Calu3 (cell line): ENCODE results near the gene FBXO33. TPM values are rescaled to one million over a fixed set of nuclear protein-coding genes. Genes with fewer than 3 reads are reported as not detected.
A peak's percentile ranks its signal among the peaks of the same experiment; 100 is the strongest.

ENCODE experiments used
- BruUV-seq: library from RNA; stranded (reverse); fragments of 400-500 nt; replicated peaks from 2 replicates; lab custom pipeline; 2021; lab: Mats Ljungman, UMichigan
- CTCF ChIA-PET: fragments of 300-600 bp; sonication (Branson Sonifier 250); formaldehyde crosslinking; loops from one replicate; lab custom pipeline; 2022; ENCODE audit warnings: antibody characterized with exemption; lab: Charles Lee
- DNase-seq: peaks from one replicate; pipeline ENCODE4 v3.0.0; 2022
- H3K27ac Mint-ChIP-seq: one replicate; pipeline ENCODE4 v1.8.0; 2022; ENCODE audit warnings: mixed read lengths; ENCODE audit not compliant: unreplicated experiment
- H3K27me3 Mint-ChIP-seq: one replicate; pipeline ENCODE4 v1.8.0; 2022; ENCODE audit warnings: mixed read lengths; ENCODE audit not compliant: unreplicated experiment
- H3K36me3 Mint-ChIP-seq: one replicate; pipeline ENCODE4 v1.8.0; 2022; ENCODE audit warnings: mild to moderate bottlenecking, moderate library complexity, mixed read lengths; ENCODE audit not compliant: insufficient read depth, unreplicated experiment
- H3K4me1 Mint-ChIP-seq: one replicate; pipeline ENCODE4 v1.8.0; 2022; ENCODE audit warnings: mild to moderate bottlenecking, low read depth, mixed read lengths; ENCODE audit not compliant: unreplicated experiment
- H3K4me3 Mint-ChIP-seq: one replicate; pipeline ENCODE4 v1.8.0; 2022; ENCODE audit warnings: mild to moderate bottlenecking, low read depth, moderate library complexity, mixed read lengths; ENCODE audit not compliant: unreplicated experiment
- H3K9me3 Mint-ChIP-seq: one replicate; pipeline ENCODE4 v1.8.0; 2022; ENCODE audit warnings: low read depth, mixed read lengths; ENCODE audit not compliant: unreplicated experiment
- CTCF ChIP-seq: fragments of 200-600 bp; IDR thresholded peaks from one replicate; pipeline ENCODE4 v1.8.0; 2022; ENCODE audit warnings: antibody characterized with exemption; ENCODE audit not compliant: unreplicated experiment
- intact Hi-C: fragments of 100-400 bp; cut with micrococcal nuclease; formaldehyde crosslinking; loops from one replicate; pipeline ENCODE4 v1.10.0; 2022; ENCODE audit not compliant: unreplicated experiment
- total RNA-seq: library from RNA; stranded (reverse); gene quantifications from 2 replicates; pipeline ENCODE4 v1.2.3, GENCODE V29; 2022

The FBXO33 gene
- total RNA-seq, 1 experiment from 2014 or later = 8.6 TPM

DNA sequence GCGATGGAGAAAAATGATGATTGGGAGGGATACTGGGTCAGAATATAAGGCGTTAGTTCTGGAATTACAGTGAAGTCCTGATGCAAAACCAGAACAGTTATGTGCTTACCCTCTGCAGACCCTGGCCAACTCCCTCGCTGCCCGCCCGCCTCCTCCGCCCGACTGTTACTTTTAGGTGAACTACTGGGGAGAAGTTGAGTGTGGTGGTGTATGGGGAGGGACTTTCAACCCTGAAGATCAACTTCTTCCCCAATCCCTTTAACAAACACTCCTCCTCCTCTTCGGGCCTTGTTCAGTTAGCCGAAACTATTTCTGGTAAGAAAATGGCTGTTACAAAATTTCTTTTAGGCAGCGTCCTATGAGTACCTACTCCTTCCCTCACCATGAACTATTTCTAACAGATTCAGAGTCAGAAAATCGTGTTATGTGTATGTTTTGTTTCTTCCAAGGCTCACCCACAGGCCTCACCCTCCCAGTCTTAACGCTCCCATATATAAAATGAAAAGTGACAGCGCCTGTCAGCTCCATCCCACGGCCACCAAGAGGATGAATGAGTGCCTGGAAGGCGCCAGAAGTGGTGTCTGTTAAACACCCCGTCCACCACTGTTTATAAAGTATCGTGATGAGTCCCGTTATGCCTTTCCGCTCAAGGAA lies 1.3 kb downstream of the FBXO33 start:
- Mint-ChIP-seq H3K36me3 (peaks cover 36% of the 10 kb centered on the region), H3K27ac (peak overlapping the region; percentile 100), H3K4me1 (peaks cover 31% of the 10 kb centered on the region), H3K27me3 (no peaks in the 10 kb centered on the region), H3K4me3 (peak overlapping the region; percentile 94), H3K9me3 (no peaks in the 10 kb centered on the region)
- CTCF ChIA-PET = no interaction called here
- no peak for TF ChIP-seq CTCF
- DNase-seq = no peak
- TSS peak; percentile 31 for BruUV-seq
- intact Hi-C loops = loop anchor here (5.0 kb wide), 2 partner anchors 259 to 329 kb away; partner anchors contain the start of genes SEC23A and TRAPPC6B

DNA sequence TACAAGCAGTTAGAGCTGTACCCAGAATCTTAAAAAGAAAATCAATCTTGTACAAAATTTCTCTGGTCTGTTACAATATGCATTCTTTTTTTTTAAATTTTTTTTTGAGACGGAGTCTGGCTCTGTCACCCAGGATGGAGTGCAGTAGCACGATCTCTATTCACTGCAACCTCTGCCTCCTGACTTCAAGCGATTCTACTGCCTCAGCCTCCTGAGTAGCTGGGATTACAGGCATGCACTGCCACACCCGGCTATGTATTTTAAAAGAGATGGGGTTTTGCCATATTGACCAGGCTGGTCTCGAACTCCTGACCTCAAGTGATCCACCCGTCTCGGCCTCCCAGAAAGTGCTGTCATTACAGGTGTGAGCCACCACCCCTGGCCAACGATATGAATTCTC lies 4.1 kb downstream of the FBXO33 start:
- intact Hi-C loops = no loop called here

GRCh38 chr14:39426605-39427004 lies 5.6 kb downstream of the FBXO33 start:
- Mint-ChIP-seq H3K36me3 (peaks cover 14% of the 10 kb centered on the region), H3K4me3 (no peak overlapping the region), H3K27me3 (no peaks in the 10 kb centered on the region), H3K4me1 (peaks cover 32% of the 10 kb centered on the region), H3K9me3 (no peaks in the 10 kb centered on the region), H3K27ac (peak overlapping the region; percentile 52)
- intact Hi-C loops = loop anchor here (2.0 kb wide), 1 partner anchor 196 kb away; no protein-coding TSS in a partner anchor
- no peak for DNase-seq
- CTCF ChIA-PET = interaction anchor here (2.0 kb wide), 1 partner anchor 195 kb away, joined by 11 read pairs; no protein-coding TSS in a partner anchor
- no peak for TF ChIP-seq CTCF
- no TSS peak for BruUV-seq

More for the DNA sequence above, 4.1 kb downstream of the FBXO33 start:
- H3K9me3 Mint-ChIP-seq = no peaks in the 10 kb centered on the region
- no peak for DNase-seq
- H3K27me3 Mint-ChIP-seq = no peaks in the 10 kb centered on the region
- H3K4me3 Mint-ChIP-seq = no peak overlapping the region
- TF ChIP-seq CTCF = no peak
- peaks cover 29% of the 10 kb centered on the region for H3K36me3 Mint-ChIP-seq
- peaks cover 32% of the 10 kb centered on the region for H3K4me1 Mint-ChIP-seq
- CTCF ChIA-PET = no interaction called here
- no TSS peak for BruUV-seq
- H3K27ac Mint-ChIP-seq = no peak overlapping the region

GRCh38 chr14:39425947-39426346 lies 6.3 kb downstream of the FBXO33 start:
- Mint-ChIP-seq H3K4me3 (no peak overlapping the region), H3K4me1 (peaks cover 32% of the 10 kb centered on the region), H3K27me3 (no peaks in the 10 kb centered on the region), H3K9me3 (no peaks in the 10 kb centered on the region), H3K36me3 (peaks cover 7% of the 10 kb centered on the region), H3K27ac (peak overlapping the region; percentile 52)
- intact Hi-C loops = loop anchor here (2.0 kb wide), 1 partner anchor 195 kb away; no protein-coding TSS in a partner anchor
- CTCF ChIA-PET = interaction anchor here (0.6 to 2.0 kb wide), 2 partner anchors 83 to 194 kb away, joined by 3 to 11 read pairs; no protein-coding TSS in a partner anchor
- no peak for DNase-seq
- no peak for TF ChIP-seq CTCF
- BruUV-seq = no TSS peak
